Measurements from ENCODE around the gene SGMS1.
"Not testable (repeated sequence)": the region's sequence is repeated elsewhere in the genome, so short reads cannot be mapped to it uniquely, and the experiment has no call there.

The SGMS1 gene

DNA sequence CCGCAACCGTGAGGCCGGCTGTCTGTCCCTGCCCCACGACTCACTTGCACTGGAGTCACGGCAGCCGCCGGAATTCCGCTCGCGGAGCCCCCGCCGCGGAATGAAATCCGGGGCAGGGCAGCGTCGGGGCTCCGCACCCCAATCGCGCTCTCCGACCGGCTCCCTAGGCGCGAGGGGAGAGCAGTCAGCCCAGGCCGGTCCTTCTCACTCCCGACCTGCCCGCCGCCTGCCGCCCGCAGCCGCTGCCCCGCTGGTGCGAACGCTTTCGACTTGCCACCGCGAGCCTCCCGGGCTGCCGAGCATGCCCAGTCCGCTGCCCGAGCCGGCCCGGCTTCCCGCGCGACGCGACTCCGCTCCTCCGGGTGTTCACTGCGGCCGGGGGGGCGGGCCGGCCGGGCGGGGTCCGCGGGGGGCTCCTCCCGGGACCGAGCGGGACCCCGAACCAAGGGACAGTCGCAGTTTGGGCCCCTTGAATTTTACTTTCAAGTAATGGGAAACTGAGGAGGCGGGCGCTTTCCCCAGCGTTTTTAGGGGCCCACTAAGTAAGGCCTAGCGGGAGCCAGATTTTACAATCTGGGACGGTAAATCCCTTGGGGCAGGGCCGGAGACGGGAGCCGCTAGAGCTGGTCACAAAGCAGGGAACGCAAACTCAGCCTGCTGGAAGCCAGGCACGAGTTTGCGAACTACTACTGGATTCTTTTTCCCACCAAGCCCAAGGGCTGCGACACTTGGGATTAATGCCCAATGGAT, at the start of gene SGMS1:
TSS of gene SGMS1 (minus strand) at position 294 of the 750 bp plus-strand sequence. CDS start 279,842 bp downstream, outside the sequence.
- DNase-seq (ENCODE audit: low spot score) = peak; percentile 97

DNA sequence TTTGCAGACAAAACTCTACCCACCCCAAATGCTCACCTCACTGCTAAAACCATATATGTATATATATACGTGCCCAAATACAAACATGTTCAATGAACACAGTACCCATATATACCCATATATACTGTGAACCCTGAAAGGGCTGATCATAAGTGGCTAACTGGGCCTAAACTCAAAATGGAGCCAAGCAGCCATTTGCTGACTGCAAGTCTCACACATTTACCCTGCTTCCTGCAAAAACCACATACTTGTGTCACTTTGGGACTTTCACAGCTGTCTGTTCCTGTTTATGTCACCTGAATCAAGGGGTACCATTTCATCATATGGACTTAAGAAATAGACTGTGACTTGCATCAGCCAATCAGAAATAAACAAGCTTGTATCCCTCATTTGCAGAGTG, 48.4 kb upstream of the SGMS1 start:
- not testable (repeated sequence) for DNase-seq (ENCODE audit: low spot score)

- DNase-seq (ENCODE audit: low spot score) = not testable (repeated sequence)
These were observed 47.9 kb upstream of the SGMS1 start for GRCh38 chr10:50671645-50672044.

- DNase-seq (ENCODE audit: low spot score) = not testable (repeated sequence)
These were observed 46.2 kb upstream of the SGMS1 start for GRCh38 chr10:50669957-50670356.

DNA sequence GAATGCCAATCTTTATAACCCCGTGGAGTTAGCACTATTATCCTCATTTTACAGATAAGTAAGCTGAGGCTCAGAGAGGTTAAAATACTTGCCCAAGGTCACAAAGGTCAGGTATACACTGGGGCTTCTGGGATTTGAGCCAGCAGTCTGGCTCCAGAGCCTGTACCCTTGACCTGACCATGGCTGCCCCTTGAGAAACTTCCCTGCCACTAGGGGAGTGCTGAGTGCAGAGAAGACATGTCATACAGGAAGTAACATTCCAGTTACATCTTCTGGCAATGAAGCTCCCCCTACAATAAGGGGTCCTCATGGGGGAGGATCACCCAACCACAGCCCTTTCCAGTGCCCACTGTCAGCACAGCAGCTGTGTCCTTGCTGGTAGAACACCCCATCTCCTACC, 43.6 kb upstream of the SGMS1 start:
- DNase-seq (ENCODE audit: low spot score) = not testable (repeated sequence)

DNA sequence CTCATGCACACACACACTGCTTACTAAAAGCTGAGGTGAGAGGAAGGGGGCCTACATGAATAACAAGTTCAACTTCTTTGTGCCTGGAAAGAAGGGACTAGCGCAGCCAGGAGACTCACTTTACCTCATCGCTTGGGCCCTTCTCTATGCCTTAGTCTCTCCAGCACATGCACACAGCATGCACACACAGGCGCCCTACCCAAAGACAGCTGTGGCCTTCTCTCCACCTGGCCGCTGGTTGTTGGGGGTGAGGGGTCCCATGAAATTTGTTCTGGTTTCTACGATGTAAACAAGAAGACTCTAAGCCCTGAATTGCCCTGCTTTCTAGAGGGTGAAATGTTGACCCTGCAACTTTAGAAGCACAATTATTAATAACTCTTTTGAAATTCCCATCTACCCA, 38.7 kb upstream of the SGMS1 start:
- DNase-seq (ENCODE audit: low spot score) = not testable (repeated sequence)

- not testable (repeated sequence) for DNase-seq (ENCODE audit: low spot score)
These were observed 37.8 kb upstream of the SGMS1 start for GRCh38 chr10:50661563-50661962.

GRCh38 chr10:50659865-50660730, 36.3 kb upstream of the SGMS1 start:
- DNase-seq (ENCODE audit: low spot score) = peak; percentile 30

DNA sequence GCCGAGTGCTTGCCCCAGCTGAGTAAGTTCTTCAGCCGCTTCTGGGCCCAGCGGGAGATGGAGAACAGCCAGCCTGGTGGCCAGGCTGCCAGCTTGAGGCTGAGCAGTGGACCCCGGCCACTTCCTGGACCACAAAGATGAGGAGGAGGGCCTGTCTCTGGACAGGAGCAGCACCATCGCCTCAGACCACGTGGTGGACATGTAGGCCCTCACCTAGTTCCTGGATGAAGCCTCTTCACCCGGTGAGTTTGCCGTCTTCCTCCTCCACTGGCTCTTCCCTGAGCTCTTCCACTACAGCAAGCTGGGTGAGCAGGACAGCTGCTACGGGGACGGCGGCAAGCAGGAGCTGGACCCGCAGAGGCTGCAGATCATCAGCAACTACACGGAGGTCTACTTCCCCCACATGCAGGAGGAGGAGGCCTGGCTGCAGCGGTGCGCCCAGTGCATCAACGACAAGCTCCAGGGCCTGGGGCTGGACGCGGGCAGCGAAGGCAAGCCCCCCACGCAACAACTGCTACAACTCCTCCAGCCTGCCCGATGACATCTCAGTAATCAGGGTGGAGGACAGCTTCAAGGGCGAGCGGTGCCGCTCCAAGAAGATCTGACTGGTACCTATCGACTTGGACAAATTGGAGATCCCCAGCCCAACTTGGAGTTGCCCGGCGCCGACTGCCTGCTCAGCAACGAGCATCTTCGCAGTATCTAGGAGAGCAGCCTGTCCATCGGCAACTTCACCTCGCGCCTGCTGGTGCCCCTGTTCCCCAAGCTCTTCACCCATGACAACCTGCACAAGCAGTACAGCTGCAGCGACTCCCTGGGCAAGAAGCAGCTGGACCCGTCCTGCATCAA, 35.5 kb upstream of the SGMS1 start:
- DNase-seq (ENCODE audit: low spot score) = not testable (repeated sequence)

DNA sequence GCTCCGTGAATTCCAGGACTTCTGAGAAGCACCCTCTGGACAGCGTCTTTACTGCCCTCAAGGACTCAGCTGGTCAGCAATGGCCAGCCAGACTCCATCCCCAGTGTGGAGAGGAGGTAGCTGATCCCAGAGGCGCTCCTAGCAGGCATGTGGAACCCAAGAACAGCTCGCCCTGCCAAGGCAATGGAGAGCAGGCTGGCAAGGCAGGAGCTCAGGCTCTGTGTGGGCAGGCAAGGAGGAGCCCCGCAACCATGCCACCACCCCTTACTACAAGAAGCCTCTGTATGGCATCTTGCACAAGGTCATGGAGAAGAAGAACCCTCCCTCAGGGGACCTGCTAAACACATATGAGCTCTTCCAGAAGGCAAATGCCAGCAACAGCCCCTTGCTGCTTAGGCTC, 34.4 kb upstream of the SGMS1 start:
- no peak for DNase-seq (ENCODE audit: low spot score)

GRCh38 chr10:50653758-50654157, 30.0 kb upstream of the SGMS1 start:
- DNase-seq (ENCODE audit: low spot score) = no peak

DNA sequence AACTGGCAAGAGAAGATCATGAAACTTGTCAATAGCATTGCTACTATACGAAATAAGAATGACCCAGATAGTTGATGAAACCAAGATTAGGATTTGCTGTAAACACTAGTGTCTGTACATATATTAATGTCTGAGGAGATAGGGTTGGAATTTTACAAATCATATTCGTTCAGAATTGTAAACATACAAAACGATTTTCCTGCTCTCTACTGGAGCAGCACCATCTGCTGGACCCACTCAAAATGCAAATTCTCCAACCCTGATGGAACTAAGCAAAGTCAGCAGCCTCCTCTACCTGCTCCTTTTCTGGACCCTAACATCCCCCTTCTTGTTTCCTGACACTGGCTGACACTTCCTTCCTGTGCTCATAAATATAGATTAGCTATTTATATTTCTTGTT, 29.4 kb upstream of the SGMS1 start:
- DNase-seq (ENCODE audit: low spot score) = peak; percentile 50

- no peak for DNase-seq (ENCODE audit: low spot score)
These were observed 28.1 kb upstream of the SGMS1 start for GRCh38 chr10:50651808-50652207.

GRCh38 chr10:50650481-50650880, 26.7 kb upstream of the SGMS1 start:
- no peak for DNase-seq (ENCODE audit: low spot score)

DNA sequence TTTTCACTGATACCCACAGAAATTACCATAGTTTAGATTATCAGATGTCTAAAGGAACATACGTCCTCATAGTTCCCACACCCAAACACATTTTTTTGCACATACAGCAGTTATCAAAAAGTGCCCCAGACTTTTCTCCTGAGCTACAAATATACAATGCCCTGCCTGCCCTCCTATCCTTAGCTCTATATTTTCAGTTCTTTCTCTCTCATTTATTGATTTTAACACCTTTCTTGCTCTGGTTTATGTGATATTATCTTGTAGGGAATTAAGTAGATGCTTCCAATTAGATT, 25.1 kb upstream of the SGMS1 start:
- DNase-seq (ENCODE audit: low spot score) = no peak

GRCh38 chr10:50648089-50648934, 24.6 kb upstream of the SGMS1 start:
- no peak for DNase-seq (ENCODE audit: low spot score)

DNA sequence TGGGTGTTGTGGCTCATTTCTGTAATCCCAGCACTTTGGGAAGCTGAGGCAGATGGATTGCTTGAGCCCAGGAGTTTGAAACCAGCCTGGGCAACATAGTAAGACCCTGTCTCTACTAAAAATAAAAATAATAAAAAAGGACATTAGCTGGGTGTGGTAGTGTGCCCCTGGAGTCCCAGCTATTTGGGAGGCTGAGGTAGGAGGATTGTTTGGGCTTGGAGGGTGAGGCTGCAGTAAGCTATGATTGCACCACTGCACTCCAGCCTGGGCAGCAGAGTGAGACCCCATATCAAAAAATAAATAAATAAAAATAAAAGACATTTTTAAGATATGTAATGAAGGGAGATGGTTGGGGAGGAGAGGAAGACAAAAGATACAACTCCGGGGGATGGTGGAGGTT, 23.6 kb upstream of the SGMS1 start:
- DNase-seq (ENCODE audit: low spot score) = not testable (repeated sequence)

- DNase-seq (ENCODE audit: low spot score) = no peak
These were observed 21.5 kb upstream of the SGMS1 start for GRCh38 chr10:50645236-50645635.

- no peak for DNase-seq (ENCODE audit: low spot score)
These were observed 17.9 kb upstream of the SGMS1 start for GRCh38 chr10:50641626-50642025.

DNA sequence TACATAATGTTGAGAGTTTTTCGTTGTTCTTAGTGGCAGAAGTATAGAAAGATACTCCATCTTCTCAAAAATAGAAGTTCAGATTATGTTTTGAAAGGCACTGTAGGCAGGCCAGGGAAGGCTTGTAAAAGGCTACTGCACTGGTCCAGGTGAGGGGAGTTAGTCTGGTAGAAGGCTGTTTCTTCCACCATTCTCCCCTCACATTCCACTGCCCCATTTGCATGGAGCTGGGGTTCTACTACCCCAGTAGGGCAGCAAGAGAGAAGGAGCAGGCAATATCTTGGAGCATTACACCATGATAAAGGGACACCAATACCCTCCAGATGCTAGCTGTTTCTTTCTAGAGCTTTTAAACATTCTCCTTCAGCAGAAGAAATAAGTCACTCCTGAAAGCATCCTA, 16.5 kb upstream of the SGMS1 start:
- no peak for DNase-seq (ENCODE audit: low spot score)
